SH-SY5Y (cell line): Measurements from ENCODE around the gene PTPRT.

Experiments used
- GATA2 ChIP-seq: IDR thresholded peaks from 2 replicates; pipeline ENCODE4 v1.6.1; 2011; ENCODE audit warnings: mild to moderate bottlenecking, low read depth, low read length
- GATA3 ChIP-seq: IDR thresholded peaks from 2 replicates; pipeline ENCODE4 v1.6.1; 2011; ENCODE audit warnings: low read depth, mild to moderate bottlenecking, low read length, moderate library complexity

DNA sequence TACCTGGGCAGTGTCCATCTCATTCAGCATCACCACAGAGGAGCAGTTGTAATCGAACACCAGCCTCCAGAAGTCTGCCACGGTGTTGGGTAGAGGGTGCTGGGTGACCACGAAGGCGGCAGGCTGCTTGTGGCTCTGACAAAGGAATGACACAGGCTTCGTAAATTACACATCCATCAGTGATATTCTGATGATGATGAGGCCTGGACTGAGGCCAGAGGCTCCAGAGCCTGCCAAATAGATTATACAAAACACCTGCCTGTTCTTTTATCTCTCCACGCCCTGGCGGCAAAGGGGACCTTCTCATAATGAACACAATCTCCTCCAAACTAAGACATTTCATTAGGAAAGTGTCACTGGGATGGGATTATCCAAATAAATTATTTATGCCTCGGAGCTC is 1091.3 kb downstream of the PTPRT start:
- TF ChIP-seq GATA3: no peak
- TF ChIP-seq GATA2: 0 out of 2 replicates have a peak, but pooled peaks have one; percentile 26
